GM23338 (cell line): ENCODE data around the gene LIF. TPM values are rescaled to one million over a fixed set of nuclear protein-coding genes. Genes with fewer than 3 reads are reported as not detected.

Source experiments
- ATAC-seq: fragments of 200-7000 bp; cut with Tn5 transposase; 3 replicates; pipeline ENCODE4 v1.9.1; 2020
- DNase-seq: peaks from one replicate; pipeline ENCODE4 v3.0.0-alpha.2; 2015; ENCODE audit warnings: low spot score
- H2AFZ ChIP-seq: fragments of 200-600 bp; sonication (generic); 2 replicates; pipeline ENCODE4 v1.8.0; 2016; ENCODE audit warnings: antibody characterized with exemption, mild to moderate bottlenecking, moderate library complexity
- H3F3A ChIP-seq: fragments of 200-600 bp; sonication (generic); replicated peaks from 2 replicates; pipeline ENCODE4 v1.8.0; 2017; ENCODE audit warnings: antibody characterized with exemption, mixed run types, low read depth
- H3K27ac ChIP-seq: fragments of 200-600 bp; sonication (generic); 2 replicates; pipeline ENCODE4 v1.6.1; 2016; ENCODE audit warnings: low read depth
- H3K27me3 ChIP-seq: fragments of 200-600 bp; sonication (generic); 2 replicates; pipeline ENCODE4 v1.8.0; 2016; ENCODE audit warnings: mild to moderate bottlenecking, mixed run types, moderate library complexity; ENCODE audit not compliant: insufficient read depth
- H3K36me3 ChIP-seq: fragments of 200-600 bp; sonication (generic); 2 replicates; pipeline ENCODE4 v1.8.0; 2016; ENCODE audit warnings: mild to moderate bottlenecking; ENCODE audit not compliant: insufficient read depth
- H3K4me1 ChIP-seq: fragments of 200-600 bp; sonication (generic); 2 replicates; pipeline ENCODE4 v1.8.0; 2016; ENCODE audit warnings: mild to moderate bottlenecking, moderate library complexity; ENCODE audit not compliant: insufficient read depth
- H3K4me2 ChIP-seq: fragments of 200-600 bp; sonication (generic); 2 replicates; pipeline ENCODE4 v1.7.1; 2017; ENCODE audit warnings: mixed run types
- H3K4me3 ChIP-seq: fragments of 200-600 bp; sonication (generic); 2 replicates; pipeline ENCODE4 v1.6.1; 2016; ENCODE audit warnings: mixed run types
- H3K79me2 ChIP-seq: fragments of 200-600 bp; sonication (generic); replicated peaks from 2 replicates; pipeline ENCODE4 v1.8.0; 2017; ENCODE audit warnings: mild to moderate bottlenecking; ENCODE audit not compliant: insufficient read depth
- H3K9me2 ChIP-seq: fragments of 200-600 bp; sonication (generic); 2 replicates; pipeline ENCODE4 v1.8.0; 2017; ENCODE audit not compliant: insufficient read depth
- H4K20me1 ChIP-seq: fragments of 200-600 bp; sonication (generic); replicated peaks from 2 replicates; pipeline ENCODE4 v1.8.0; 2017; ENCODE audit warnings: mild to moderate bottlenecking; ENCODE audit not compliant: insufficient read depth
- H3K27ac Mint-ChIP-seq: 2 replicates; pipeline ENCODE4 v1.8.0; 2020; ENCODE audit warnings: inconsistent platforms, mild to moderate bottlenecking, moderate library complexity, mixed read lengths
- H3K27me3 Mint-ChIP-seq: 3 replicates; pipeline ENCODE4 v1.8.0; 2022; ENCODE audit warnings: low read depth, mild to moderate bottlenecking, moderate library complexity, mixed read lengths, inconsistent platforms; ENCODE audit not compliant: insufficient read depth, poor library complexity
- H3K36me3 Mint-ChIP-seq: 3 replicates; pipeline ENCODE4 v1.8.0; 2021; ENCODE audit warnings: low read depth, mild to moderate bottlenecking, inconsistent platforms, moderate library complexity, mixed read lengths
- H3K4me1 Mint-ChIP-seq: 3 replicates; pipeline ENCODE4 v1.8.0; 2020; ENCODE audit warnings: mild to moderate bottlenecking, inconsistent platforms, mixed read lengths
- H3K4me3 Mint-ChIP-seq: 3 replicates; pipeline ENCODE4 v1.8.0; 2021; ENCODE audit warnings: moderate library complexity, mild to moderate bottlenecking, inconsistent platforms, mixed read lengths
- H3K9me3 Mint-ChIP-seq: 3 replicates; pipeline ENCODE4 v1.8.0; 2020; ENCODE audit warnings: moderate library complexity, mild to moderate bottlenecking, inconsistent platforms, mixed read lengths
- CTCF ChIP-seq, 2 experiments: fragments of 200-600 bp in 1 of 2; sonication (generic) in 1 of 2; conservative IDR thresholded peaks; 2 replicates each; pipeline versions ENCODE4 v1.5.1 to v1.6.1; 2016 to 2017; ENCODE audit warnings: antibody characterized with exemption in 2 of 2, low read depth in 2 of 2, mild to moderate bottlenecking in 2 of 2, moderate library complexity in 1 of 2
- ETS1 ChIP-seq: IDR thresholded peaks from 2 replicates; pipeline ENCODE4 v1.6.1; 2016; ENCODE audit warnings: antibody characterized with exemption
- EZH2 ChIP-seq: fragments of 200-600 bp; sonication (generic); IDR thresholded peaks from one replicate; pipeline ENCODE4 v1.8.0; 2017; ENCODE audit warnings: antibody characterized with exemption, mild to moderate bottlenecking, low read depth; ENCODE audit not compliant: unreplicated experiment
- EZH2phosphoT487 ChIP-seq: fragments of 200-600 bp; sonication (generic); IDR thresholded peaks from one replicate; pipeline ENCODE4 v1.8.1; 2018; ENCODE audit warnings: antibody characterized with exemption; ENCODE audit not compliant: unreplicated experiment
- JUNB ChIP-seq: IDR thresholded peaks from one replicate; pipeline ENCODE4 v1.6.1; 2016; ENCODE audit warnings: antibody characterized with exemption; ENCODE audit not compliant: unreplicated experiment
- NANOG ChIP-seq: IDR thresholded peaks from 2 replicates; pipeline ENCODE4 v1.6.1; 2016; ENCODE audit warnings: antibody characterized with exemption, borderline replicate concordance
- REST ChIP-seq: IDR thresholded peaks from one replicate; pipeline ENCODE4 v1.6.1; 2018; ENCODE audit warnings: antibody characterized with exemption; ENCODE audit not compliant: unreplicated experiment
- STAT1 ChIP-seq: IDR thresholded peaks from one replicate; pipeline ENCODE4 v1.6.1; 2016; ENCODE audit warnings: antibody characterized with exemption; ENCODE audit not compliant: unreplicated experiment
- ZNF114 ChIP-seq: fragments of 250-450 bp; sonication (Bioruptor Pico); IDR thresholded peaks from 2 replicates; pipeline ENCODE4 v1.5.0; 2020; ENCODE audit warnings: mild to moderate bottlenecking, moderate library complexity
- ZNF331 ChIP-seq: fragments of 250-450 bp; sonication (Bioruptor Pico); IDR thresholded peaks from 2 replicates; pipeline ENCODE4 v1.5.0; 2020; ENCODE audit warnings: low read depth, mild to moderate bottlenecking, moderate library complexity
- polyA plus RNA-seq: library from polyadenylated mRNA; unstranded; fragments of >200 nt; fragmentation: Nextera tagmentation; extraction: Ambion mirVana; gene quantifications from 2 replicates; pipeline ENCODE4 v1.2.1, GENCODE V29; 2016
- total RNA-seq: library from RNA; depleted of rRNA; stranded (reverse); fragments of >200 nt; shearing (Covaris generic); gene quantifications from 2 replicates; pipeline ENCODE4 v1.2.3, GENCODE V29; 2014

Gene LIF
- total and polyA plus RNA-seq, 2 experiments from 2014 or later = 1.8 to 3.6 TPM

GRCh38 chr22:30211124-30211820 is 35.3 kb downstream of the LIF start (continued):
- no peak for TF ChIP-seq EZH2phosphoT487
- TF ChIP-seq ZNF331 = no peak
- no peak for TF ChIP-seq NANOG
- no peak for TF ChIP-seq REST
- TF ChIP-seq STAT1 = no peak
- TF ChIP-seq EZH2 = no peak
- TF ChIP-seq ZNF114 = no peak

- H3K27ac ChIP-seq = no peak overlapping the region
- H3K27ac Mint-ChIP-seq = no peak overlapping the region
- H3K36me3 Mint-ChIP-seq = no peaks in the 10 kb centered on the region
- peak overlapping the region; percentile 52; the same call in 1 of the 2 replicates for H2AFZ ChIP-seq
- H3F3A ChIP-seq = no peaks in the 10 kb centered on the region
- no peaks in the 10 kb centered on the region; the same call in 2 of the 3 replicates for H3K9me3 Mint-ChIP-seq
- peak; percentile 24 for ATAC-seq
- H3K4me1 ChIP-seq = peaks cover 10% of the 10 kb centered on the region
- H3K36me3 ChIP-seq = no peaks in the 10 kb centered on the region
- peaks cover 34% of the 10 kb centered on the region for H3K4me1 Mint-ChIP-seq
- H3K27me3 ChIP-seq = no peaks in the 10 kb centered on the region
- no peak overlapping the region for H3K4me3 ChIP-seq
- no peak overlapping the region for H3K4me3 Mint-ChIP-seq
- H3K27me3 Mint-ChIP-seq = peaks cover 8% of the 10 kb centered on the region
- no peaks in the 10 kb centered on the region for H3K9me2 ChIP-seq
- no peak overlapping the region for H3K4me2 ChIP-seq
- H3K79me2 ChIP-seq = no peaks in the 10 kb centered on the region
- no peaks in the 10 kb centered on the region for H4K20me1 ChIP-seq
- DNase-seq = no peak
- TF ChIP-seq NANOG (no peak), STAT1 (no peak), EZH2 (no peak), REST (no peak), EZH2phosphoT487 (no peak), JUNB (no peak), ETS1 (no peak), CTCF (conservative IDR thresholded peaks at IDR 0.05; ENCODE audit: low read depth in 2 of 2) (no peak), ZNF331 (no peak)
These were observed 36.2 kb downstream of the LIF start for GRCh38 chr22:30210235-30210909.
